ENCODE measurements around the gene PTPRM. TPM values are rescaled to one million over a fixed set of nuclear protein-coding genes. Genes with fewer than 3 reads are reported as not detected.
A peak's percentile ranks its signal among the peaks of the same experiment; 100 is the strongest.

The PTPRM gene
- total RNA-seq, 1 experiment from 2014 or later = 6.2 TPM

GRCh38 chr18:7572822-7573221 is 5.7 kb downstream of the PTPRM start:
- Histone ChIP-seq H3K23ac (ENCODE audit: insufficient read length, low read depth, low read length) (no peak overlapping the region), H4K8ac (replicated peaks; ENCODE audit: insufficient read length, low read depth, low read length) (no peak overlapping the region), H3K79me2 (ENCODE audit: insufficient read depth, low read length) (no peaks in the 10 kb centered on the region), H4K5ac (ENCODE audit: insufficient read length, low read depth, low read length) (no peak overlapping the region), H3K79me1 (ENCODE audit: insufficient read depth, low read depth, low read length, poor library complexity, severe bottlenecking) (no peaks in the 10 kb centered on the region), H4K91ac (ENCODE audit: insufficient read length, low read depth, low read length) (no peak overlapping the region), H3K4me1 (ENCODE audit: insufficient read depth, low read length) (peaks cover 2% of the 10 kb centered on the region; the same call in 1 of the 2 replicates), H2BK20ac (ENCODE audit: low read depth, low read length, poor library complexity, severe bottlenecking) (no peak overlapping the region), H2AFZ (ENCODE audit: low read length) (no peak overlapping the region), H2BK5ac (ENCODE audit: insufficient read length, low read length) (no peak overlapping the region), H2AK5ac (ENCODE audit: insufficient read length, low read length) (no peak overlapping the region), H3K4me2 (ENCODE audit: insufficient read depth, insufficient read length, low read length) (no peak overlapping the region), H2BK12ac (ENCODE audit: insufficient read length, low read depth, low read length) (no peak overlapping the region), H4K20me1 (ENCODE audit: control insufficient read depth, insufficient read depth, insufficient read length) (no peaks in the 10 kb centered on the region), H3K23me2 (ENCODE audit: insufficient read length, low read depth, low read length, poor library complexity, severe bottlenecking) (peaks cover 5% of the 10 kb centered on the region), H3K27ac (ENCODE audit: insufficient read length, low read depth, low read length) (no peak overlapping the region), H2BK120ac (ENCODE audit: low read depth, low read length, poor library complexity, severe bottlenecking) (no peak overlapping the region), H3K56ac (ENCODE audit: insufficient read length, low read depth, low read length) (no peak overlapping the region), H3K18ac (ENCODE audit: insufficient read length, low read depth, low read length) (no peak overlapping the region), H3K4ac (ENCODE audit: low read depth, low read length) (no peak overlapping the region), H3K9ac (ENCODE audit: extremely low read depth, insufficient read length, low read length) (no peak overlapping the region), H3K9me3 (ENCODE audit: control insufficient read depth, low read depth, low read length) (no peaks in the 10 kb centered on the region), H3T11ph (ENCODE audit: low read length) (no peak overlapping the region), H3K27me3 (ENCODE audit: insufficient read depth, low read length) (no peaks in the 10 kb centered on the region; the same call in 1 of the 2 replicates), H3K14ac (ENCODE audit: insufficient read depth, low read length) (0 out of 2 replicates have a peak overlapping the region, but pooled peaks have one; percentile 11), H2BK15ac (ENCODE audit: low read depth, low read length) (no peak overlapping the region)
- Mint-ChIP-seq H3K4me3 (no peak overlapping the region), H3K27ac (peak overlapping the region in 1 of 3 experiments; percentile 11; a peak in 1 of 7 replicates), H3K4me1 (peaks cover 29 to 38% of the 10 kb centered on the region in 2 experiments), H3K9me3 (peaks cover 0 to 5% of the 10 kb centered on the region in 2 experiments; a peak in 1 of 5 replicates), H3K27me3 (ENCODE audit: low read depth) (peaks cover 25% of the 10 kb centered on the region), H3K36me3 (ENCODE audit: insufficient read depth in 1 of 3, low read depth in 3 of 3) (0 out of 7 replicates have a peak, but pooled peaks cover 0 to 9% (median 0%) of the 10 kb centered on the region in 3 experiments)
- DNase-seq = no peak
- WGBS (ENCODE audit: extremely low coverage, insufficient read length, low lambda C conversion rate) = no CpG with 5 or more reads among the region's 2 CpGs
- no peak for TF ChIP-seq CTCF (conservative IDR thresholded peaks at IDR 0.05)
